Measurements from ENCODE around the gene VSTM2L. TPM values are rescaled to one million over a fixed set of nuclear protein-coding genes. Genes with fewer than 3 reads are reported as not detected.
A peak's percentile ranks its signal among the peaks of the same experiment; 100 is the strongest.

VSTM2L gene
- total and polyA plus RNA-seq, 2 donors (not counting 3 experiments of a cell fraction or from before 2014, with no cell fraction given): 0.18 TPM; not detected in 1

DNA sequence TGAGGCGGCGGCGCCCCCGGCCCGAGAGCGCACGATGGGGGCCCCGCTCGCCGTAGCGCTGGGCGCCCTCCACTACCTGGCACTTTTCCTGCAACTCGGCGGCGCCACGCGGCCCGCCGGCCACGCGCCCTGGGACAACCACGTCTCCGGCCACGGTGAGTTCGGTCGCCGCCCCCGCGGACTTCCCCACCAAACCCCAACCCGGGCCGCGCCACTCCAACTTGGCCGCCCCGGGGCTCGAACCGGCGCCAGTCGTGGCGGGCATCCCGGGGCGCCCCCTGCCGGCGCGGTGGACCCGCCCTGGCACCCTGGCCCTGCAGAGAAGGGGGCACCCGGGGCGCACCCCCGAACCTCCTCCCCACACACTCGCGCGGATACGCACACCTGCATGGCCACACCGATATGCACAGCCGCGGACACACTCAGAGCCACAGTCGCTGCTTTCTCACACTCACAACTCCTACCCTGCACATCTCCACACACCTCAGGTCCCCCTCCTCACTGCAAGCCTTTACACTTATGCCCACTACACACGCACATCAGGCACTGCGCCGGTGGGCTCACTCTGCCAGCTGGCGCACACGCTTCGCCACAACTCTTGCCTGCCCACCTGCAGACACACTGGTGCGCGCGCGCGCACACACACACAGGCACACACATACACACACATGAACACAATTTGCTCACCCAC lies 535 bp downstream of the VSTM2L start:
- POLR2A ChIA-PET: no interaction called here
- no peak overlapping the region for H3K27ac ChIP-seq (ENCODE audit: insufficient read depth, low read depth, low read length)
- CTCF ChIA-PET: interaction anchor here (1.5 to 1.8 kb wide), 3 partner anchors 8 to 89 kb away, joined by 3 to 5 read pairs (median 5); no protein-coding TSS in a partner anchor
- dilution Hi-C loops (cut with MboI; ENCODE audit: extremely low pct_ligation_motif_present, low sequenced_read_pairs) (no loop called here), intact Hi-C loops (cut with micrococcal nuclease) (loop anchor here (2.0 to 5.0 kb wide), 3 partner anchors 89 to 419 kb away; no protein-coding TSS in a partner anchor)
- no peaks in the 10 kb centered on the region for H3K79me2 ChIP-seq (ENCODE audit: control insufficient read depth, insufficient read depth, low read length)
- peaks cover 38 to 42% of the 10 kb centered on the region in 2 experiments for H3K27me3 ChIP-seq (ENCODE audit: control insufficient read depth in 2 of 2, insufficient read depth in 2 of 2, low read length in 2 of 2)
- BruUV-seq (replicated peaks): no TSS peak
- H3K4me1 ChIP-seq (ENCODE audit: control insufficient read depth, extremely low read depth, insufficient read depth, low read length): no peaks in the 10 kb centered on the region
- DNase-seq (ENCODE audit: low read depth, low spot score) (no peak), FAIRE-seq (no peak)
- H3K4me2 ChIP-seq (ENCODE audit: insufficient read depth, low read length): peak overlapping the region; percentile 25
- TF ChIP-seq, protein P1, sequence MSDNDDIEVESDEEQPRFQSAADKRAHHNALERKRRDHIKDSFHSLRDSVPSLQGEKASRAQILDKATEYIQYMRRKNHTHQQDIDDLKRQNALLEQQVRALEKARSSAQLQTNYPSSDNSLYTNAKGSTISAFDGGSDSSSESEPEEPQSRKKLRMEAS (IDR thresholded peaks at IDR 0.05; ENCODE audit: insufficient read depth, insufficient read length): no peak
- TF ChIP-seq POLR2AphosphoS5 (IDR thresholded peaks at IDR 0.05; ENCODE audit: insufficient read depth, low read depth, low read length) (no peak), FOS (IDR thresholded peaks at IDR 0.05; ENCODE audit: borderline replicate concordance, insufficient read depth, low read length) (no peak), JUN (IDR thresholded peaks at IDR 0.05; ENCODE audit: borderline replicate concordance, insufficient read depth, insufficient read length, low read depth) (no peak), GATA2 (IDR thresholded peaks at IDR 0.05; ENCODE audit: insufficient read depth, insufficient read length, low read depth, low read length) (no peak), EZH2 (IDR thresholded peaks at IDR 0.05; ENCODE audit: borderline replicate concordance, low read depth, low read length, severe bottlenecking) (peak; percentile 14), MYC (IDR thresholded peaks at IDR 0.05; ENCODE audit: low read depth, low read length) (no peak), POLR2A (IDR thresholded peaks at IDR 0.05; ENCODE audit: low read depth, low read length) (no peak)
- TF ChIP-seq, protein P2, sequence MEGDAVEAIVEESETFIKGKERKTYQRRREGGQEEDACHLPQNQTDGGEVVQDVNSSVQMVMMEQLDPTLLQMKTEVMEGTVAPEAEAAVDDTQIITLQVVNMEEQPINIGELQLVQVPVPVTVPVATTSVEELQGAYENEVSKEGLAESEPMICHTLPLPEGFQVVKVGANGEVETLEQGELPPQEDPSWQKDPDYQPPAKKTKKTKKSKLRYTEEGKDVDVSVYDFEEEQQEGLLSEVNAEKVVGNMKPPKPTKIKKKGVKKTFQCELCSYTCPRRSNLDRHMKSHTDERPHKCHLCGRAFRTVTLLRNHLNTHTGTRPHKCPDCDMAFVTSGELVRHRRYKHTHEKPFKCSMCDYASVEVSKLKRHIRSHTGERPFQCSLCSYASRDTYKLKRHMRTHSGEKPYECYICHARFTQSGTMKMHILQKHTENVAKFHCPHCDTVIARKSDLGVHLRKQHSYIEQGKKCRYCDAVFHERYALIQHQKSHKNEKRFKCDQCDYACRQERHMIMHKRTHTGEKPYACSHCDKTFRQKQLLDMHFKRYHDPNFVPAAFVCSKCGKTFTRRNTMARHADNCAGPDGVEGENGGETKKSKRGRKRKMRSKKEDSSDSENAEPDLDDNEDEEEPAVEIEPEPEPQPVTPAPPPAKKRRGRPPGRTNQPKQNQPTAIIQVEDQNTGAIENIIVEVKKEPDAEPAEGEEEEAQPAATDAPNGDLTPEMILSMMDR (IDR thresholded peaks at IDR 0.05; ENCODE audit: extremely low read depth in 1 of 2, insufficient read depth in 1 of 2, low read depth in 1 of 2, low read length in 2 of 2): peak; percentile 28 to 36
- H3K9ac ChIP-seq (replicated peaks; ENCODE audit: extremely low read depth, insufficient read depth, low read length): no peak overlapping the region
- H3K36me3 ChIP-seq (ENCODE audit: control insufficient read depth in 2 of 2, extremely low read depth in 1 of 2, insufficient read depth in 2 of 2, low read length in 2 of 2): no peaks in the 10 kb centered on the region
- H4K20me1 ChIP-seq (replicated peaks; ENCODE audit: control insufficient read depth, extremely low read depth, insufficient read depth, low read length): no peaks in the 10 kb centered on the region
- no peak overlapping the region for H2AFZ ChIP-seq (ENCODE audit: low read depth, low read length)
- H3K9me1 ChIP-seq (replicated peaks; ENCODE audit: control insufficient read depth, extremely low read depth, insufficient read depth, low read length): no peaks in the 10 kb centered on the region
- H3K4me3 ChIP-seq (replicated peaks in 1 of 3; ENCODE audit: insufficient read depth in 1 of 3, low read depth in 1 of 3, low read length in 3 of 3): peak overlapping the region in 1 of 3 experiments; percentile 15
- no peaks in the 10 kb centered on the region for H3K9me3 ChIP-seq (replicated peaks; ENCODE audit: control insufficient read depth, insufficient read depth, low read length)
